Naive thymus-derived CD4-positive, alpha-beta T cell (primary cell): ENCODE measurements around the gene DIAPH1. TPM values are rescaled to one million over a fixed set of nuclear protein-coding genes. Genes with fewer than 3 reads are reported as not detected.
A peak's percentile ranks its signal among the peaks of the same experiment; 100 is the strongest.

Experiments used
- ATAC-seq: fragments of 150-1000 bp; cut with Tn5 transposase; 2 replicates; pipeline ENCODE4 v1.10.0; 2021; ENCODE audit warnings: mild to moderate bottlenecking, moderate library complexity
- CTCF ChIA-PET: fragments of 350-600 bp; sonication (Branson Sonifier 250); formaldehyde crosslinking; loops from one replicate; lab custom pipeline; 2021; ENCODE audit warnings: antibody characterized with exemption; lab: Charles Lee
- POLR2A ChIA-PET: fragments of 350-600 bp; sonication (Branson Sonifier 250); formaldehyde crosslinking; loops from one replicate; lab custom pipeline; 2021; ENCODE audit warnings: antibody characterized with exemption, inconsistent platforms; lab: Charles Lee
- DNase-seq, 9 donors: peaks; one replicate each; pipeline versions ENCODE4 v3.0.0 to v3.0.0-alpha.2; 2020 to 2022; ENCODE audit warnings: mixed read lengths in 1 of 9
- H3K27ac ChIP-seq: one replicate; pipeline ENCODE4 v1.7.0; 2013; ENCODE audit warnings: mild to moderate bottlenecking, low read depth, low read length, moderate library complexity
- H3K27me3 ChIP-seq, 2 donors: one replicate each; pipeline ENCODE4 v1.7.0; 2013; ENCODE audit warnings: low read length in 2 of 2, mild to moderate bottlenecking in 2 of 2, moderate library complexity in 2 of 2; ENCODE audit not compliant: control insufficient read depth in 2 of 2, insufficient read depth in 2 of 2
- H3K36me3 ChIP-seq, 3 experiments: 1 replicate in 2 of 3; 2 replicates in 1 of 3; pipeline ENCODE4 v1.7.0; 2013; ENCODE audit warnings: low read length in 3 of 3, mild to moderate bottlenecking in 3 of 3, moderate library complexity in 1 of 3; ENCODE audit not compliant: insufficient read depth in 3 of 3, control insufficient read depth in 2 of 3
- H3K4me1 ChIP-seq, 2 donors: one replicate each; pipeline ENCODE4 v1.7.0; 2013; ENCODE audit warnings: low read length in 2 of 2, mild to moderate bottlenecking in 2 of 2, moderate library complexity in 1 of 2; ENCODE audit not compliant: control insufficient read depth in 2 of 2, insufficient read depth in 2 of 2
- H3K4me3 ChIP-seq: 2 replicates; pipeline ENCODE4 v1.7.0; 2013; ENCODE audit warnings: mild to moderate bottlenecking, low read length
- H3K9me3 ChIP-seq, 3 experiments: 1 replicate in 2 of 3; 2 replicates in 1 of 3; pipeline ENCODE4 v1.7.0; 2013; ENCODE audit warnings: low read length in 3 of 3; ENCODE audit not compliant: control insufficient read depth in 2 of 3
- H3K27ac Mint-ChIP-seq, 9 donors: one replicate each; pipeline ENCODE4 v1.8.0; 2020 to 2022; ENCODE audit warnings: mixed read lengths in 9 of 9, mild to moderate bottlenecking in 8 of 9, moderate library complexity in 5 of 9, inconsistent platforms in 2 of 9
- H3K27me3 Mint-ChIP-seq, 5 donors: one replicate each; pipeline ENCODE4 v1.8.0; 2021 to 2022; ENCODE audit warnings: mixed read lengths in 5 of 5, mild to moderate bottlenecking in 1 of 5
- H3K36me3 Mint-ChIP-seq, 5 donors: one replicate each; pipeline ENCODE4 v1.8.0; 2020 to 2022; ENCODE audit warnings: mixed read lengths in 5 of 5, mild to moderate bottlenecking in 3 of 5, inconsistent platforms in 1 of 5
- H3K4me1 Mint-ChIP-seq, 7 donors: one replicate each; pipeline ENCODE4 v1.8.0; 2020 to 2022; ENCODE audit warnings: mixed read lengths in 7 of 7, mild to moderate bottlenecking in 3 of 7, inconsistent platforms in 1 of 7
- H3K4me3 Mint-ChIP-seq, 10 donors: one replicate each; pipeline ENCODE4 v1.8.0; 2020 to 2022; ENCODE audit warnings: mild to moderate bottlenecking in 10 of 10, mixed read lengths in 10 of 10, moderate library complexity in 6 of 10, inconsistent platforms in 2 of 10
- H3K9me3 Mint-ChIP-seq, 11 donors: one replicate each; pipeline ENCODE4 v1.8.0; 2020 to 2022; ENCODE audit warnings: mixed read lengths in 11 of 11, mild to moderate bottlenecking in 4 of 11, inconsistent platforms in 1 of 11, moderate library complexity in 1 of 11
- intact Hi-C, 2 donors: fragments of 100-400 bp; cut with micrococcal nuclease; formaldehyde crosslinking; loops; one replicate each; pipeline ENCODE4 v1.15.1; 2023
- polyA plus RNA-seq, 2 donors: library from polyadenylated mRNA; unstranded; fragments of 300-500 nt; fragmentation: Illumina TruSeq; gene quantifications; one replicate each; pipeline ENCODE4 v1.2.3, GENCODE V29; 2021
- total RNA-seq, 6 experiments: library from RNA in 5 of 6; stranded (reverse) in 5 of 6; gene quantifications; 1 replicate in 5 of 6; 2 replicates in 1 of 6; pipeline ENCODE4 v1.2.3 and lab custom pipeline; 2021 to 2026

The DIAPH1 gene
- total and polyA plus RNA-seq, 7 experiments from 2014 or later: 89.7 to 278 (median 172) TPM

DNA sequence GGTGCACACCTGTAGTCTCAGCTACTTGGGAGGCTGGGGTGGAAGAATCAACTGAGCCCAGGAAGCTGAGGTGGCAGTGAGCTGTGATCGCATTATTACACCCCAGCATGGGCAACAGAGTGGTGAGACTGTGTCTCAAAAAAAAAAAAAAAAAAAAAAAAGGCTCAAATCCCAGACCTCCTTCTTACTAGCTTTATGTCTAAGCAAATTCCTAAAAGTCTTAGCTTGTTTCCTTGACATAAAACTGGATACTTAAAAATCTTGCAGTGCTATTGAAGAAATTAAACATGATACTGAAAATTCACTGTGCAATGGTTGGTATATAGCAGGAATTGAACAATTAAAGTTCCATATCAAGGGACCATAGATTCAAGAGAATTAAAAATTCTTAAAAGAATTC, 84.9 kb downstream of the DIAPH1 start:
- no peaks in the 10 kb centered on the region for H3K4me1 ChIP-seq
- ATAC-seq: no peak
- H3K36me3 ChIP-seq: peaks cover 27 to 77% (median 34%) of the 10 kb centered on the region in 3 experiments
- intact Hi-C loops: no loop called here
- H3K27me3 Mint-ChIP-seq: no peaks in the 10 kb centered on the region
- no peak overlapping the region for H3K4me3 Mint-ChIP-seq
- H3K9me3 ChIP-seq: no peaks in the 10 kb centered on the region
- CTCF ChIA-PET: interaction anchor here (0.7 to 1.2 kb wide), 7 partner anchors 9 to 450 kb away, joined by 3 to 7 read pairs (median 3); partner anchors contain the start of gene PCDHGA10
- POLR2A ChIA-PET: no interaction called here
- H3K36me3 Mint-ChIP-seq: peaks cover 3 to 31% (median 24%) of the 10 kb centered on the region in 5 donors
- H3K4me3 ChIP-seq: no peak overlapping the region
- DNase-seq: no peak
- no peaks in the 10 kb centered on the region for H3K9me3 Mint-ChIP-seq
- peaks cover 0 to 16% (median 12%) of the 10 kb centered on the region in 7 donors for H3K4me1 Mint-ChIP-seq
- peak overlapping the region in 4 of 9 donors; percentile 26 to 70 (median 68) for H3K27ac Mint-ChIP-seq
- H3K27ac ChIP-seq: no peak overlapping the region
- no peaks in the 10 kb centered on the region for H3K27me3 ChIP-seq

DNA sequence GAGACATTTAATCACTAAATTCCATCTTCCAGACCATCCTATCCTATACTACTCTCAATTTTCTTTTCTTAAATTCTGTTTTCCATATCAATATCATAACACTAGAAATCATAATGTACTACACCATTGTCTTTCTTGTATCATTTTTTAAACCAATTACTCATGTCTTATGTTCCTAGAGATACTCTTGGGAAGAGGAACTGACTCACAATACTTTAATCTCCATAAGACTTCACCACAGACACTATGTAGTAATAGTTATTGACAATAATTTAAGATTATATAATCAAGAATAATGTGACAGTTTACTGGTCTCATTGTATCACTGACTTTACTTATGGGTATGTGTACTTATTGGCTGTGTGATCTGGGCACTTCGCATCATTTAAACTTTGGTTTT, 86.1 kb downstream of the DIAPH1 start:
- H3K36me3 Mint-ChIP-seq: peaks cover 11 to 42% (median 26%) of the 10 kb centered on the region in 5 donors
- Histone ChIP-seq H3K4me1 (no peaks in the 10 kb centered on the region), H3K27ac (peak overlapping the region; percentile 29), H3K4me3 (no peak overlapping the region), H3K36me3 (peaks cover 33 to 85% (median 42%) of the 10 kb centered on the region in 3 experiments), H3K27me3 (no peaks in the 10 kb centered on the region), H3K9me3 (no peaks in the 10 kb centered on the region)
- H3K9me3 Mint-ChIP-seq: no peaks in the 10 kb centered on the region
- ATAC-seq (no peak), DNase-seq (no peak)
- H3K27me3 Mint-ChIP-seq: no peaks in the 10 kb centered on the region
- no peak overlapping the region for H3K4me3 Mint-ChIP-seq
- no peak overlapping the region for H3K27ac Mint-ChIP-seq
- ChIA-PET POLR2A (no interaction called here), CTCF (interaction anchor here (1.0 to 1.2 kb wide), 2 partner anchors 25 to 31 kb away, joined by 3 to 7 read pairs; no protein-coding TSS in a partner anchor)
- intact Hi-C loops: no loop called here
- peaks cover 0 to 23% (median 12%) of the 10 kb centered on the region in 7 donors for H3K4me1 Mint-ChIP-seq

DNA sequence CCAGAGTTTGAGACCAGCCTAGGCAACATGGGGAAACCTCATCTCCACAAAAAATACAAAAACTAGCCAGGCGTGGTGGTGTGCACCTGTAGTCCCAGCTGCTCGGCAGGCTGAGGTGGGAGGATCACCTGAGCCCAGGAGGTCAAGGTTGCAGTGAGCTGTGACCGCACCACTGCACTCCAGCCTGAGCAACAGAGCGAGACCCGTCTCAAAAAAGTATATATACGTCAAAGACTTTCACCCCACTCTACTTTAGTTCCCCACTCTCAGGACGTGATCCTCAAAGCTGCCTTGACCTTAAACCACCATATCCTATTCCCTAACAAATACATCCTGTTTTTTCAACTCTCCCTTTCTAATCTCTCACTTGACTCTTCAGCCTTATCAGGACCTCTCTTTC, 88.9 kb downstream of the DIAPH1 start:
- Histone ChIP-seq H3K27ac (no peak overlapping the region), H3K4me1 (no peaks in the 10 kb centered on the region), H3K36me3 (peaks cover 32 to 95% (median 51%) of the 10 kb centered on the region in 3 experiments), H3K4me3 (no peak overlapping the region), H3K9me3 (no peaks in the 10 kb centered on the region), H3K27me3 (no peaks in the 10 kb centered on the region)
- CTCF ChIA-PET: no interaction called here
- H3K4me1 Mint-ChIP-seq: peaks cover 0 to 18% (median 5%) of the 10 kb centered on the region in 7 donors
- POLR2A ChIA-PET: no interaction called here
- peaks cover 20 to 40% (median 28%) of the 10 kb centered on the region in 5 donors for H3K36me3 Mint-ChIP-seq
- peak overlapping the region in 1 of 9 donors; percentile 56 for H3K27ac Mint-ChIP-seq
- H3K27me3 Mint-ChIP-seq: no peaks in the 10 kb centered on the region
- no peak for DNase-seq
- no peaks in the 10 kb centered on the region for H3K9me3 Mint-ChIP-seq
- no peak overlapping the region for H3K4me3 Mint-ChIP-seq
- intact Hi-C loops: no loop called here
- ATAC-seq: no peak

DNA sequence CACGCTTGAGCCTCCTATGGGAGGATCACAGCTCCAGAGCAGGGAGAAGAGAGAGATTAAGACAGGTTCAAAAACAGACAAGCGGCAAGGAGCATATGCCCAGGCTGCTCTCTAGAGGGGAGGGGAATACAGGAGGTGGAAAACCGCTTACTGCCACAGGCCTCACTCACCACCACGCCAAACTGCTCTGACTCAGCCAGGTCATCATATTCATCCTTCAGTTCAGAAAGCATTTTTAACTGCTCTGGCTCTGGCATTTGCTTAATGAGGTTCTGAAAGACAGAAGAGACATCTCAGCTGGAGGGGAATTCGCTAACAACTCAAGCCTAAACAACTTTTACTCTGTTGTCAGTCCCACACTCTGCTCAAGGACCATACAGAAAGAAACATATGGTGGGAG, 89.8 kb downstream of the DIAPH1 start:
- Mint-ChIP-seq H3K4me1 (peaks cover 5 to 22% (median 6%) of the 10 kb centered on the region in 7 donors), H3K36me3 (peaks cover 20 to 40% (median 27%) of the 10 kb centered on the region in 5 donors), H3K4me3 (no peak overlapping the region), H3K27me3 (no peaks in the 10 kb centered on the region), H3K9me3 (no peaks in the 10 kb centered on the region), H3K27ac (peak overlapping the region in 7 of 9 donors; percentile 2 to 74 (median 48))
- Histone ChIP-seq H3K4me1 (no peaks in the 10 kb centered on the region), H3K9me3 (no peaks in the 10 kb centered on the region), H3K27ac (no peak overlapping the region), H3K27me3 (no peaks in the 10 kb centered on the region), H3K36me3 (peaks cover 34 to 97% (median 56%) of the 10 kb centered on the region in 3 experiments), H3K4me3 (no peak overlapping the region)
- POLR2A ChIA-PET: no interaction called here
- ATAC-seq (no peak), DNase-seq (no peak)
- intact Hi-C loops: no loop called here
- CTCF ChIA-PET: no interaction called here

GRCh38 chr5:141528291-141528984, 90.4 kb downstream of the DIAPH1 start:
- H3K36me3 Mint-ChIP-seq: peaks cover 20 to 38% (median 26%) of the 10 kb centered on the region in 5 donors
- ChIA-PET POLR2A (no interaction called here), CTCF (interaction anchor here (0.6 to 1.4 kb wide), 3 partner anchors 34 to 1348 kb away, joined by 3 to 6 read pairs (median 3); no protein-coding TSS in a partner anchor)

DNA sequence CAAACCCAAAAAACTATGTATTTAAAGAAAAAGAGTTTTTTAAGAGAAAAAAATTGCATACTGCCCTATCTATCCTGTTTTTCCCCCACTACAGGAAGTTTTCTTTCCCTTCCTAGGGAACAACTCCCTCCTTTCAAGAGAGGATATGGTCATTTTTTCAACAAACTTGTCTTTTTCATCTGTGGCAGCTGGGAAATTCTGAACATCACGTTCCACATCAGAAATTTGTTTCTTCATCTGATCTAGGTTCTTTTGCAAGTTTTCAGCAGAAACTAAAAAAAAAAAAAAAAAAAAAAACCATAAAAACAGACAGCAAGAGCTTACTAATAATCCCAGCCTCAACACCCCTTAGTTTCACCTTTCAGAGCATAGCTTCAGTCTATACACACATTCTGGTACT, 91.4 kb downstream of the DIAPH1 start:
- no peaks in the 10 kb centered on the region for H3K27me3 ChIP-seq
- peak overlapping the region in 4 of 9 donors; percentile 7 to 58 (median 32) for H3K27ac Mint-ChIP-seq
- peaks cover 20 to 38% (median 26%) of the 10 kb centered on the region in 5 donors for H3K36me3 Mint-ChIP-seq
- H3K4me3 Mint-ChIP-seq: no peak overlapping the region
- no peaks in the 10 kb centered on the region for H3K9me3 ChIP-seq
- ATAC-seq (no peak), DNase-seq (no peak)
- H3K4me3 ChIP-seq: no peak overlapping the region
- intact Hi-C loops: no loop called here
- H3K9me3 Mint-ChIP-seq: no peaks in the 10 kb centered on the region
- peaks cover 5 to 22% (median 12%) of the 10 kb centered on the region in 7 donors for H3K4me1 Mint-ChIP-seq
- peaks cover 0 to 6% of the 10 kb centered on the region in 2 donors for H3K4me1 ChIP-seq
- ChIA-PET POLR2A (no interaction called here), CTCF (interaction anchor here (0.6 to 1.5 kb wide), 6 partner anchors 12 to 207 kb away, joined by 3 to 6 read pairs (median 3); partner anchors contain the start of gene TAF7)
- no peak overlapping the region for H3K27ac ChIP-seq
- H3K27me3 Mint-ChIP-seq: no peaks in the 10 kb centered on the region
- H3K36me3 ChIP-seq: peaks cover 39 to 97% (median 56%) of the 10 kb centered on the region in 3 experiments

More at GRCh38 chr5:141528291-141528984, 90.4 kb downstream of the DIAPH1 start:
- ATAC-seq (no peak), DNase-seq (no peak)
- intact Hi-C loops: no loop called here
- H3K4me1 ChIP-seq: no peaks in the 10 kb centered on the region
- H3K27ac Mint-ChIP-seq: peak overlapping the region in 6 of 9 donors; percentile 14 to 71 (median 51)
- H3K27me3 Mint-ChIP-seq: no peaks in the 10 kb centered on the region
- H3K36me3 ChIP-seq: peaks cover 36 to 96% (median 56%) of the 10 kb centered on the region in 3 experiments
- peaks cover 5 to 22% (median 6%) of the 10 kb centered on the region in 7 donors for H3K4me1 Mint-ChIP-seq
- H3K27me3 ChIP-seq: no peaks in the 10 kb centered on the region
- H3K4me3 Mint-ChIP-seq: no peak overlapping the region
- no peak overlapping the region for H3K4me3 ChIP-seq
- no peaks in the 10 kb centered on the region for H3K9me3 ChIP-seq
- H3K9me3 Mint-ChIP-seq: no peaks in the 10 kb centered on the region
- H3K27ac ChIP-seq: no peak overlapping the region
